H9 (cell line): ENCODE data around the gene DNAJC6. TPM values are rescaled to one million over a fixed set of nuclear protein-coding genes. Genes with fewer than 3 reads are reported as not detected.

Experiments
- DNase-seq: peaks from one replicate; pipeline ENCODE4 v3.0.0-alpha.2; 2017
- H2AFZ ChIP-seq: one replicate; pipeline ENCODE4 v1.6.1; 2013; ENCODE audit warnings: mild to moderate bottlenecking, low read length, control low read depth, moderate library complexity
- H2AK5ac ChIP-seq: 2 replicates; pipeline ENCODE4 v1.6.1; 2013; ENCODE audit warnings: low read length, control low read depth, mixed read lengths; ENCODE audit not compliant: insufficient read length
- H2BK120ac ChIP-seq: one replicate; pipeline ENCODE4 v1.6.1; 2013; ENCODE audit warnings: low read depth, mild to moderate bottlenecking, low read length, control low read depth, inconsistent platforms; ENCODE audit not compliant: poor library complexity, severe bottlenecking
- H2BK12ac ChIP-seq: 2 replicates; pipeline ENCODE4 v1.6.1; 2013; ENCODE audit warnings: low read length, control low read depth, mixed read lengths, low read depth; ENCODE audit not compliant: insufficient read length
- H2BK15ac ChIP-seq: 2 replicates; pipeline ENCODE4 v1.6.1; 2013; ENCODE audit warnings: low read depth, low read length, control low read depth
- H2BK20ac ChIP-seq: one replicate; pipeline ENCODE4 v1.6.1; 2013; ENCODE audit warnings: low read depth, mild to moderate bottlenecking, low read length, control low read depth, inconsistent platforms; ENCODE audit not compliant: poor library complexity, severe bottlenecking
- H2BK5ac ChIP-seq: 2 replicates; pipeline ENCODE4 v1.6.1; 2013; ENCODE audit warnings: low read length, control low read depth, mixed read lengths; ENCODE audit not compliant: insufficient read length
- H3K14ac ChIP-seq: 2 replicates; pipeline ENCODE4 v1.6.1; 2013; ENCODE audit warnings: low read length, control low read depth; ENCODE audit not compliant: insufficient read depth
- H3K18ac ChIP-seq: 2 replicates; pipeline ENCODE4 v1.6.1; 2013; ENCODE audit warnings: low read depth, mild to moderate bottlenecking, mixed read lengths, low read length, control low read depth; ENCODE audit not compliant: insufficient read length
- H3K23ac ChIP-seq: 2 replicates; pipeline ENCODE4 v1.6.1; 2013; ENCODE audit warnings: low read length, control low read depth, mixed read lengths, low read depth; ENCODE audit not compliant: insufficient read length
- H3K23me2 ChIP-seq: 2 replicates; pipeline ENCODE4 v1.6.1; 2013; ENCODE audit warnings: low read depth, mild to moderate bottlenecking, mixed read lengths, low read length, control low read depth; ENCODE audit not compliant: insufficient read length, poor library complexity, severe bottlenecking
- H3K27ac ChIP-seq: 2 replicates; pipeline ENCODE4 v1.5.1; 2013; ENCODE audit warnings: low read length, control low read depth, mixed read lengths, low read depth; ENCODE audit not compliant: insufficient read length
- H3K27me3 ChIP-seq: 2 replicates; pipeline ENCODE4 v1.6.1; 2013; ENCODE audit warnings: low read length, control low read depth, inconsistent platforms; ENCODE audit not compliant: insufficient read depth
- H3K4ac ChIP-seq: 2 replicates; pipeline ENCODE4 v1.6.1; 2013; ENCODE audit warnings: low read depth, mild to moderate bottlenecking, control low read depth, inconsistent platforms, low read length, moderate library complexity
- H3K4me1 ChIP-seq: 2 replicates; pipeline ENCODE4 v1.6.1; 2013; ENCODE audit warnings: low read length, control low read depth, inconsistent platforms; ENCODE audit not compliant: insufficient read depth
- H3K4me2 ChIP-seq: 2 replicates; pipeline ENCODE4 v1.6.1; 2013; ENCODE audit warnings: low read length, control low read depth, mixed read lengths; ENCODE audit not compliant: insufficient read length, insufficient read depth
- H3K56ac ChIP-seq: 2 replicates; pipeline ENCODE4 v1.6.1; 2013; ENCODE audit warnings: low read depth, mild to moderate bottlenecking, mixed read lengths, low read length, control low read depth; ENCODE audit not compliant: insufficient read length
- H3K79me1 ChIP-seq: 2 replicates; pipeline ENCODE4 v1.6.1; 2013; ENCODE audit warnings: low read depth, mild to moderate bottlenecking, moderate library complexity, low read length, control low read depth, inconsistent platforms; ENCODE audit not compliant: insufficient read depth, poor library complexity, severe bottlenecking
- H3K79me2 ChIP-seq: 2 replicates; pipeline ENCODE4 v1.6.1; 2013; ENCODE audit warnings: low read length, control low read depth, inconsistent platforms; ENCODE audit not compliant: insufficient read depth
- H3K9ac ChIP-seq: 2 replicates; pipeline ENCODE4 v1.6.1; 2013; ENCODE audit warnings: low read length, control low read depth, mixed read lengths; ENCODE audit not compliant: insufficient read length; ENCODE audit errors: extremely low read depth
- H3K9me3 ChIP-seq: one replicate; pipeline ENCODE4 v1.6.1; 2013; ENCODE audit warnings: low read depth, low read length, inconsistent platforms; ENCODE audit not compliant: control insufficient read depth
- H3T11ph ChIP-seq: one replicate; pipeline ENCODE4 v1.6.1; 2013; ENCODE audit warnings: mild to moderate bottlenecking, low read length, control low read depth, inconsistent platforms
- H4K20me1 ChIP-seq: one replicate; pipeline ENCODE4 v1.6.1; 2013; ENCODE audit not compliant: control insufficient read depth, insufficient read length, insufficient read depth
- H4K5ac ChIP-seq: 2 replicates; pipeline ENCODE4 v1.6.1; 2013; ENCODE audit warnings: low read depth, mild to moderate bottlenecking, mixed read lengths, low read length, control low read depth; ENCODE audit not compliant: insufficient read length
- H4K8ac ChIP-seq: replicated peaks from 2 replicates; pipeline ENCODE4 v1.6.1; 2013; ENCODE audit warnings: low read length, control low read depth, mixed read lengths, low read depth; ENCODE audit not compliant: insufficient read length
- H4K91ac ChIP-seq: 2 replicates; pipeline ENCODE4 v1.6.1; 2013; ENCODE audit warnings: low read depth, mild to moderate bottlenecking, moderate library complexity, mixed read lengths, low read length, control low read depth; ENCODE audit not compliant: insufficient read length
- H3K27ac Mint-ChIP-seq, 3 experiments: 2 replicates in 2 of 3; 3 replicates in 1 of 3; pipeline ENCODE4 v1.8.0; 2020 to 2021; ENCODE audit warnings: mixed read lengths in 3 of 3, mild to moderate bottlenecking in 1 of 3, moderate library complexity in 1 of 3
- H3K27me3 Mint-ChIP-seq: 2 replicates; pipeline ENCODE4 v1.8.0; 2021; ENCODE audit warnings: low read depth, mild to moderate bottlenecking, moderate library complexity, mixed read lengths
- H3K36me3 Mint-ChIP-seq, 3 experiments: 2 replicates in 2 of 3; 3 replicates in 1 of 3; pipeline ENCODE4 v1.8.0; 2020 to 2021; ENCODE audit warnings: low read depth in 3 of 3, mixed read lengths in 3 of 3; ENCODE audit not compliant: insufficient read depth in 1 of 3
- H3K4me1 Mint-ChIP-seq, 2 experiments: 2 replicates each; pipeline ENCODE4 v1.8.0; 2020; ENCODE audit warnings: mixed read lengths in 2 of 2
- H3K4me3 Mint-ChIP-seq, 2 experiments: 2 replicates in 1 of 2; 3 replicates in 1 of 2; pipeline ENCODE4 v1.8.0; 2020 to 2021; ENCODE audit warnings: mild to moderate bottlenecking in 2 of 2, mixed read lengths in 2 of 2, moderate library complexity in 1 of 2
- H3K9me3 Mint-ChIP-seq, 2 experiments: 2 replicates in 1 of 2; 3 replicates in 1 of 2; pipeline ENCODE4 v1.8.0; 2020; ENCODE audit warnings: mild to moderate bottlenecking in 2 of 2, mixed read lengths in 2 of 2, moderate library complexity in 1 of 2
- CTCF ChIP-seq: fragments of 200-600 bp; sonication (generic); conservative IDR thresholded peaks from 3 replicates; pipeline ENCODE4 v1.8.0; 2021; ENCODE audit warnings: antibody characterized with exemption, mild to moderate bottlenecking
- WGBS: extraction: QIAGEN DNeasy Blood & Tissue Kit; methylation state at CpG from one replicate; pipeline ENCODE4 v1.1.7; 2013; ENCODE audit warnings: missing lambda C conversion rate, low lambda C conversion rate, mixed read lengths; ENCODE audit not compliant: insufficient read length; ENCODE audit errors: extremely low coverage; 5-methylcytosine and 5-hydroxymethylcytosine counted together
- total RNA-seq: library from RNA; stranded (reverse); gene quantifications from 2 replicates; pipeline ENCODE4 v1.2.1, GENCODE V29; 2021

The DNAJC6 gene
- total RNA-seq, 1 experiment from 2014 or later, result 2.2 TPM

- no peak overlapping the region for H2BK15ac ChIP-seq
- peaks cover 10% of the 10 kb centered on the region; the same call in 1 of the 2 replicates for H3K79me2 ChIP-seq
- TF ChIP-seq CTCF, result no peak
- H3K4me1 Mint-ChIP-seq, result peaks cover 32 to 48% of the 10 kb centered on the region in 2 experiments
- no peak overlapping the region for H2AFZ ChIP-seq
- no peaks in the 10 kb centered on the region; a peak in 1 of 5 replicates for H3K9me3 Mint-ChIP-seq
- no peak overlapping the region for H3K23ac ChIP-seq
- no peaks in the 10 kb centered on the region for H3K27me3 ChIP-seq
- no peak overlapping the region for H2AK5ac ChIP-seq
- no peak for DNase-seq
- H3K27me3 Mint-ChIP-seq, result no peaks in the 10 kb centered on the region
- no peak overlapping the region for H3K14ac ChIP-seq
- H2BK20ac ChIP-seq, result no peak overlapping the region
- H3K4me1 ChIP-seq, result peaks cover 7% of the 10 kb centered on the region; the same call in 1 of the 2 replicates
- H3T11ph ChIP-seq, result no peak overlapping the region
- H3K4ac ChIP-seq, result no peak overlapping the region
- no peak overlapping the region for H3K27ac Mint-ChIP-seq
- H2BK12ac ChIP-seq, result no peak overlapping the region
- H3K9me3 ChIP-seq, result no peaks in the 10 kb centered on the region
- H3K18ac ChIP-seq, result no peak overlapping the region
- H3K36me3 Mint-ChIP-seq, result peaks cover 9 to 35% (median 14%) of the 10 kb centered on the region in 3 experiments; a peak in 6 of 7 replicates
- peaks cover 4% of the 10 kb centered on the region for H3K79me1 ChIP-seq
- H3K4me2 ChIP-seq, result no peak overlapping the region
- no peak overlapping the region for H3K27ac ChIP-seq
- no peak overlapping the region for H2BK120ac ChIP-seq
- no peak overlapping the region for H2BK5ac ChIP-seq
- WGBS, result no CpG with 5 or more reads among the region's 12 CpGs
- no peak overlapping the region for H3K56ac ChIP-seq
- H4K91ac ChIP-seq, result no peak overlapping the region
- H4K8ac ChIP-seq, result no peak overlapping the region
- H3K4me3 Mint-ChIP-seq, result no peak overlapping the region
- H4K5ac ChIP-seq, result no peak overlapping the region
- no peak overlapping the region for H3K9ac ChIP-seq
- H3K23me2 ChIP-seq, result peaks cover 9% of the 10 kb centered on the region
- no peaks in the 10 kb centered on the region for H4K20me1 ChIP-seq
Observed at GRCh38 chr1:65422241-65423203, 113.2 kb downstream of the DNAJC6 start.
